Measurements from ENCODE around the gene IL17RD.

Gene IL17RD

DNA sequence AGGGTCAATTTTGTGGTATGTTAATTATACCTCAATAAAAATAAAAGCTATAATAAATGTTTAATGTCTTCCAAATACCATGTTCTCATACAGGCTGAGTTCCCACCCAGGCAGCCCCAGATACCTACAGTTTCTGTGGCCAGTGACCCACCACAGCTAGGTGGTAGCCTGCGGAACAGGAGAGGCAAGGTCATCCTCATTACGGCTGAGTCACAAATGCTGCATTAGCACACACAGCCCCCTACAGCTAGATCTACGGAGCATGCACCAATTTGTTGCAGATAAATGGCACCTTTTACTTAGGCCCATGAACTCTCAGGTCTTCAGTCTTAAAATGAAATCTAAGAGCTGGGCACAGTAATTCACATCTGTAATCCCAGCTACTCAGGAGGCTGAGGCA lies 99.6 kb downstream of the IL17RD start:
- DNase-seq (ENCODE audit: low read depth), result no peak

DNA sequence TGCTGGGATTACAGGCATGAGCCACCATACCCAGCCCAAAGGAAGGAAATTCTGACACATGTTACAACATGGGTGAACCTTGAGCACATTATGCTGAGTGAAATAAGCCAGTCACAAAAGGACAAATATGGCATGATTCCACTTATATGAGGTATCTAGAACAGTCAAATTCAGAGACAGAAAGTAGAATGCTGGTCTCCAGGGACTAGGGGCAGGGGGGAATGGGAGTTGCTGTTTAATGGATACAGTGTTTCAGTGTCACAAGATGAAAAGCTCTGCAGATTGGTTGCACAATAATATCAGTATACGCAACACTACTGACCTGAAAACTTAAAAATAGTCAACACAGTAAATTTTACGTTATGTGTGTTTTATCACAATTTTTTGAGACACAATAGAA lies 100.6 kb downstream of the IL17RD start:
- DNase-seq (ENCODE audit: low read depth), result no peak

DNA sequence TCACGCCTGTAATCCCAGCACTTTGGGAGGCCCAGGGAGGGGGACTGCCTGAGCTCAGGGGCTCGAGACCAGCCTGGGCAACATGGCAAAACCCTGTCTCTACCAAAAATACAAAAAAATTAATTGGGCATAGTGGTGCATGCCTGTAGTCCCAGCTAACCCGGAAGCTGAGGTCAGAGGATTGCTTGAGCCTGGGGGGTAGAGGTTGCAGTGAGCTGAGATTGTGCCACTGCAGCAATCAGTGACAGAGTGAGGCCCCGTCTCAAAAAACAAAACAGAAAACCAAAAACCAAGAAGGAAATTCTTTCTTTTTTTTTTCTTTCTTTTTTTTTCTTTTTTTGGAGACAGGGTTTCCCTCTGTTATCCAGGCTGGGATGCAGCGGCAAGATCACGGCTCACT lies 101.2 kb downstream of the IL17RD start:
- DNase-seq (ENCODE audit: low read depth), result no peak

DNA sequence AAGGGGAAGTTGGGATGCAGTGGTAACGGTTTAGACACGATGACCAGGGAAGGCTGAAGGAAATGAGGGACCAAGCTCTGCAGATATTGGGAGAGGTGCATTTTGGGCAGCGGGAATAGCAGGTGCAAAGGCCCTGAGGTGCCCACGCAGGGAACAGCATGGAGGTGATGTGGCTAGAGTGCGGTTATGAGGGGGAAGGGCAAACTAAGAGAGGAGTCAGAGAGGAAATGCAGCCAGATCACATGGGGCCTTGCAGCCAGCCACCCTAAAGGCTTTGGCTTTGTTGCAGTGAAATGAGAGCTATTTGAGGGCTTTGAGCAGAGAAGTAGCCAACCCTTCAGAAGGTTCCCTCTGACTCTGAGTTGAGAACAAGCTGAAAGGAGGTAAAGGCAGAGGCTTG lies 102.1 kb downstream of the IL17RD start:
- DNase-seq (ENCODE audit: low read depth), result no peak

DNA sequence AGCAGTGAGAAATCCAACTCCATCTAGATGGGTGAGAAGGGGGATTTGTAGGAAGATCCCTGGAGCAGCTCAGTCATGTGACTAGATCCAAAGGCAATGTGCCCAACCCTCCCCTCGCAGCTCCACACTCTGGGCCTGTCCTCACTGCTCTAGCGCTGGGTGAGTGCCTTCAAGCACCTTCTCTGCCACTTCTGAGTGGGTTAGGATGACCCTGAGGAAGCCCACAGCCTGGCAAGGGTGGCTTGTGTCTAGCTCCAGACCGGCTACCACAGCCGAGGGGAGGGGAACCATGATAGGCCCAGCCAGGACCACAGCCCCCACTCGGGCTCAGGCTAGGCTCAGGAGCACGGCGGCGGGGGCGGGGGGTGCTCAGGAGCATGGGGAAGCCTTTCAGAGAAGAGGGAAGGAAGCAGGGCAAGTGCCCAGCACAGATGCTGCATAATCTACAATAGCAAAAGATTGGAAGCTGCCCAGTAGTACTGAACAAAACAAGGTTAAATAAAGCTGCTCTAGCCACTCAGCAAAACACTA lies 103.0 kb downstream of the IL17RD start:
- no peak for DNase-seq (ENCODE audit: low read depth)

DNA sequence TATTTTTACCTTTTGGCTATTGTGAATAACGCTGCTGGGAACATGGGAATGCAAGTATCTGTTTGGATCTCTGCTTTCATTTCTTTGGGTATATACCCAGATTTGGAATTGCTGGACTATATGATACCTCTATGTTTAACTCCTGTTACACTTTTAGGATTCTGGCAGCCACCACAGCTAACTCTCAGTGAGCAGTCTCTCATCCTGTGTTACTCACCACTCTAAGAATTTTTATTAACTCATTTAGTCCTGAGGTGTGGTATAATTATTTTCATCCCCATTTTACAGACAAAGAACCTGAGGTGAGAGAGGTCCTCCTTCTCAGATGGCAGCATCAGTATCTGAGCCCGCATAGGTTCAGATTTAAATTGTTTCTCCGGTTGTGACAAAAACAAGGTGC lies 103.6 kb downstream of the IL17RD start:
- no peak for DNase-seq (ENCODE audit: low read depth)

DNA sequence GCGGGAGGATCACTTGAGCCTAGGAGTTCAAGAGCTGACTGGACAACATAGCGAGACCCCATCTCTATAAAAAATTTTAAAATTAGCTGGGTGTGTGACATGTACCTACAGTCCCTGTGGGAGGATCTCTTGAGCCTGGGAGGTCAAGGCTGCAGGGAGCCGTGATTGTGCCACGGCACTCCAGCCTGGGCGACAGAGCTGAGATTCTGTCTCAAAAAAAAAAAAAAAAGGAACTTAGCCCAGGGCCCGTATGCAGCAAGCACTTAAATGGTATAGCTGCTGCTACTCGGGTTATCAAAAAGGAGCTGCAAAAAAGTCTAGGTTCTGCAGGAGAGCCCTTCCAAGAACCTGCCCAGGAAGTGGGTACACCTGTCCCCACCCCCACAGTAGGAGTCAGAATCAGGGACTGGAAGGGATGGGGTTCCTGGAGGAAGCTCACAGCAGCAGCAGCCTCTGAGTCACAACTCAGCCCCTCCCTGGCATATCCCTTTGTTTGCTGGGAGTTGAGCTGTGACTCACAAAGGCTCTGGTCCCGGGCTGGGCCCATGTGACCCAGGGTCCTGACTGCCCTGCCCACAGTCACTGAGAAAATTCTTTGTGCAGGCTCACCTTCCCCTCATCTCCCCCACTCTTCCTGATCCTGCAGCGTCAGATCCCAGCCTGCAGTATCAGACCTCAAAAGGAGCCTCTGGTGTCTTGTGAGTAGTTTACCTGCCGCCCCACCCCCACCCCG lies 104.9 kb downstream of the IL17RD start, which contains the start of gene SPATA12:
TSS of gene SPATA12 (plus strand) at position 576 of the 733 bp plus-strand sequence. CDS start 13,031 bp downstream, outside the sequence.
- DNase-seq (ENCODE audit: low read depth), result no peak

DNA sequence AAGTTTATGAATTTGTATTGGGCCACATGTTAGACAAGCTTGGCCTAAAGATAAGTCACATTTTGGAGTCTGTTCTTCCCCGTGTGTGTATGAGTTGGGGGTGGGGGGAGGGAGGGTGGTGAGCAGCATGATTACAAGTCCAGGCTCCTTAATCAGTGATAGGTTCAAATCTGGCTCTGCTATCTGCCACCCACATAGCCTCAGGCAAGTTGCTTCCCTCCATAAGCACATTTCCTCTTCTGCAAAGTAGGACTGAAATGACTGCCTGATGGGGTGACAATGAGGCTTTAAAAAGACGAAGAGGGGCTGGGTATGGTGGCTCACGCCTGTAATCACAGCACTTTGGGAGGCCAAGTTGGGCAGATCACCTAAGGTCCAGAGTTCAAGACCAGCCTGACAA lies 105.7 kb downstream of the IL17RD start:
- DNase-seq (ENCODE audit: low read depth), result no peak

DNA sequence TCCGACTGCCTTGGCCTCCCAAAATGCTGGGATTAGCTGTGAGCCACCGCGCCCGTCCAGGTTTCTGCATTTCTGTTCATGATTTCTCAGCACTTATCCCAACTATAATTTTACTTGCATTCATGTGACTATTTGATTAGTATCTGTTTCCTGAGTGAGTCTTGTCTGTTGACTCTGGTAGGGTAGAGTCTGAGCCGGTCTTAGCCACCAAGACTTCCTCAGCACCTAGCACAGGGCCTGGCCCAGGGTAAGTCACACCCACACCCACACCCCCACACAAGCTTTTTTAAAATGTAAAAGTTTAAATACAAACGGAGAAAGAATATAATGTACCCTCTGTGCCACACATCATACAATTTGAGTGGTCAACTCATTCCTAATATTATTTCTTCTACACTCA lies 107.8 kb downstream of the IL17RD start:
- DNase-seq (ENCODE audit: low read depth), result no peak

DNA sequence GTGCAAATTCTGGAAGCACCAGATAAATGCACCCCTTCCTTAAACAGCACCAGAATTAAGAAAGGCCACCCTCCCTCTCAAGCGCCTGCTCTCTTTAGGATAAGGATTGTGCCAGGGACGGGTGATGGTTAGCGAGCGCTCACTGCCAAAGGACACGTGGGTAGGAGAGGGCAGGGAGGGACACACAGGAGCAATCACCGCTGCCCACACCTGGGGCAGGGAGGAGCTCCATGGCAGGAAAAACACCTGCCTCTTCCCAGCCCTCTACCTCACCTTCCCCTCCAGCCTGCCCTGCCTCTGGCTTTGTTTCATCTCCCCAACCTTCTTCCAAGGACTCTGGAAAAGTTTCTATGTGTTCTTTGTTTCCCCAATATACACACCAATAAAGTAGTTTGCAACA lies 112.0 kb downstream of the IL17RD start:
- DNase-seq (ENCODE audit: low read depth), result no peak

DNA sequence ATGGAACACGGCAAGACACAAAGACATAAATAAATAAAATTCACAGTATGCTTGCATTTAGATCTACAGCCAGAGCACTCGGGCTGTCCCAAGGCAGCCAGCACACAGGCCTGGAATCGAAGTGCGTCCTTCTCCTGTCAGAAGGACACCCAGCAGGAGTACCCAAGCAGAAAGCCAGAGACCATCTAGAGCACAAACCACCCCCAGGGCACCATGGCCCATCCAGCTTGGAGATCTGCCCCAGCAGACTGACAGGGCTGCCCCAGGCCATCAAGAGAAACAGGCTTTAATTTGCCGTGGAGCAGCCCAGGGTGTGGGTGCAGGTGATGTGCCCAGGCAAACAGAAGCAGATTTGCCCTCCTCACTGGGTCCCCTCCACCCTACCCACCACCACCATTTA lies 112.5 kb downstream of the IL17RD start:
- DNase-seq (ENCODE audit: low read depth), result no peak

DNA sequence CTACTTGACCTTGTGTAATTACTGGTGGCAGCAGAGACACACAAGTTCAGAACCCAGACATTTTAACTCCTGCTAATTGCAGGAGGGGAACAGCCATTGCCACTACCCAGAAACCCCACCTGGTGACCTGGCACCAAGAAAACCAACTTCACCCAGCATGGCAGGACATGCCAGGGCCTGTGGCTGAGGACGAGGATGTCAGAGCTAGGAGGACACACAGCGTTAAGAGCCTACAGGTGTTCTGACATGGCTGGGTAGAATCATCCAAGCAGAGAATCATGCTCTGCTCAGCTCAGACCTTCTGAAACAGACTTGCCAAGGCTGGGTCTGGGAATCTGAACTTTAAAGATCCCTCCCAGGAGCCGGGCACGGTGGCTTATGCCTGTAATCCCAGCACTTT lies 116.4 kb downstream of the IL17RD start:
- DNase-seq (ENCODE audit: low read depth), result no peak

DNA sequence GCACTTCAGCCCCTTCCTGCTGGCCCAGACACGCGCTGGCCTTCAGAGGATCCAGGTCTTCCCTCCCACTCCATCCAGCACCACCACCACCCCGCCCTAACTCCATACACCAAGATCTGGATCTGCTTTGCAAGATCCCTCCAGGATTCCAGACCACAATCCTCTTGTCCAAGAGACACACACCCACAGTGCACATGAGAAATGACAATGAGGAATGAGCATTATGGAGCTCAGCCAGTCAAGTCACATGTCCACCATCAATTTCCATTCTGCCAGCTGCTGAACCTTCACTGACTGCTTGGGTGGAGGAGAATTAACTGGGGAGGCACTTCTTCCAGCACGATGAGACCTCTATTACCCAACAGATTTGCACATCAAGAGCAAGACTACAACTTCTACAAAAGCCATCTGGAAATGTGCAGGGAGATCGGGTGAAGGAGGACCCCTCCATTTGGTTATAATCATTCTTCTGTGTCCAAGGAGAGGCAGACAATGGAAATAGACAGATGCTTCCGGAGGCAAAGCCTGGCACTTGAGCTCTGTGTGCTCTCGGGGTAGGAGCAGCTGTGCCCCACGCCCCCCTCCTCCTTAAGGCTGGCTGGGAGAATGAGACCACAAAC lies 117.0 kb downstream of the IL17RD start:
- no peak for DNase-seq (ENCODE audit: low read depth)

DNA sequence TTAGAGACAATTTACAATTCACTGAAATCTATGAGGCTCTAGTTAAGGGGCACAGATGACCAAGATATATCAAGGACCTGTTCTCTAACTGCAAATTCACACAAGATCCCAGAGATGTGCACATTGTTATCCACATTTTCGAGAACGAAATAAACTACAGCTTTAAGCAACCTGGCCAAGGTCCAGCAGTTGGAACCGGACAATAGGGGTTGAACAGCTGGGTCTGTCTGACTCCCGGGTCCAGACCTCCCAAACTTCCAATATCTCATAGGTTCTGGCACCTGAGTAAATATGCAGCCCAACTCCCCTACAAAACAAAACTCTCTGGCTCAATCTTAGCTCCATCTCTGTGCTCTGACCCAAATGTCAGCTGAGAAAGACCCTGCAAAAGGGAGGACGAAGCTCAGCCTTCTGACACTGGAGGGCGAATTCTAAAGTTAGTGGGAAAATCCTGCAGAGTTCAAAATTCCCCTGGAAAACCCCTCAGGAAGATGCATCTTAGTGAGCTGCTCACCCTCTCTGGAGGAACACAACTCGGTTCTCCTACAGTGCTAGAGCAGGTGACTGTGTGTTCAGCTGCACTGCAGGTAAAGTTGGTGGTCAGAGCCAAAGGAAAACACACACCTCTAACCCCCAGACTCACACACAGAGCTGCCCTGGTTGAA lies 118.9 kb downstream of the IL17RD start:
- DNase-seq (ENCODE audit: low read depth), result no peak

DNA sequence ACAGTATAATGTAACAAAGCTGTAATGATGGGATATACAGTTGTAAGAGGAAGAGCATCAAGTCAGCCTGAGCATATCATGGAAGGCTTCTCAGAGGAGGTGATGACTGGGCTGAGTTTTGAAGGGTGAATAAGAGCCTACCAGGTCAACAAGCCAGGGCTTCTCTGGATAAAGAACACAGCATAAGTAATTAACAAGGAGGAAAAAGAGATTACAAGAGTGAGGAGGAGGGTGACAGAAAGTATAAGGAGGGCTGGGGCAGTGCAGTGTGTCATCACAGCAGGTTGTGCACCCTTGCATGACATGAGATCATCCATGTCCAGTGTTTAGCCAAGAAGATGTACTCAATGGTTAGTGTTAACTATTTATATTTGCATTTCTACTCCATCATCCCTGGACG lies 121.6 kb downstream of the IL17RD start:
- no peak for DNase-seq (ENCODE audit: low read depth)

DNA sequence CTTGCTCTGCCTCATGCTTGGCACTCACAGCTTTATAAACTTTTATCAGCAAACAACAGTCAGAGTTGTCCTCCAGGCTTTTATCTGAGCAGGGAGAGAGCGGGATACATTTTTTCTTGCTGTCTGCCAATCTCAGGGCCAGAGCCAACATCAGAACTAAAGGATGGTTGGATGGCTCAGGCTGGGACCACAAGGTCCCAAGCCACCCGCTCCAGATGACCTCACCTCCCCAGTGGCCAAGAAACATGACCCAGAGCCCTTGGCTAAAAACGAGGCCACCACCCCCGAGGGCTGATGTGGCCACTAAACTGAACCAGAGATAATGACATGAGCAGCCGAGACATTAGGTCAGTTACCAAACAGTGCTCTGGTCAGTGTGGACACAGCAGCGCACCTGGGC lies 123.5 kb downstream of the IL17RD start:
- DNase-seq (ENCODE audit: low read depth), result no peak

Measured in activated T-cell treated with anti-CD3 and anti-CD28 coated beads for 48 hours (primary cell).